SK-N-MC (cell line): ENCODE measurements around the gene LSM14A.

Experiments used
- EZH2 ChIP-seq: fragments of 200-600 bp; sonication (generic); IDR thresholded peaks from one replicate; pipeline ENCODE4 v1.6.1; 2017; ENCODE audit warnings: antibody characterized with exemption
- POLR2AphosphoS5 ChIP-seq: IDR thresholded peaks from 2 replicates; pipeline ENCODE4 v1.6.1; 2012; ENCODE audit warnings: mild to moderate bottlenecking, low read depth, low read length, borderline replicate concordance

DNA sequence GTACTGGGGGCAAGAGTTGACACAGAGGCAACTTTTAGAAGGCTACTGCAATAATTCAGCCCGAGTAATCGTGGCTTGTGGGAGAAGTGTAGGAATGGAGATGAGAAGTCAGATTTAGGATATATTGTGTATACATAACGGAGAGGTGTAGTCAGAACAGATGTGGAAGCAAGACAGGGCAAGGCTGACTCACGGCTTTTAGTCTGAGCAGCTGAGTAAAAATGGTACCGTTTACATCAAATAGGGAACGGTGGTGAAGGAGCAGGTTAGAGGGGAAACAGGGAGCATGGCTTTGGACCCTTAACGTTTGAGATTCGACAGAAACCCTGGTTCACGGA lies 796 bp upstream of the LSM14A start:
- no peak for TF ChIP-seq EZH2
- TF ChIP-seq POLR2AphosphoS5 = 0 out of 2 replicates have a peak, but pooled peaks have one; percentile 5
